ENCODE measurements around the gene PDGFA.
A peak's percentile ranks its signal among the peaks of the same experiment; 100 is the strongest.

The PDGFA gene

DNA sequence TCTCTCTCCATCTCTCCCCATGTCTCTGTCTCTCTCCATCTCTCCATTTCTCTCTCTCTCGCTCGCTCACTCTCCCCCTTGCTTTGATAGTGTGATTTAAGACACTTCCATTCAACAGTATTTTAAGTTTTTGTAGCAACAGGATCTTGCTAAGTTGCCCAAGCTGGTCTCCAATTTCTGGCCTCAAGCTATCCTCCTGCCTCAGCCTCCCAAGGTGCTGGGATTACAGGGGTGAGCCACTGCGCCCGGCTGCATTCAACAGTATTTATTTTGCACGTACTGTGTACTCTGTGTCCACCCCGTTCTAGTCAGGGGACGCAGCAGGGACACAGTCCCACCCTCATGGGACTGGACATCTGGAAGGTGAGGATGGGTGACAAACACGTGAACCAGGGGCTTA is 14.4 kb upstream of the PDGFA start:
- DNase-seq, result no peak

DNA sequence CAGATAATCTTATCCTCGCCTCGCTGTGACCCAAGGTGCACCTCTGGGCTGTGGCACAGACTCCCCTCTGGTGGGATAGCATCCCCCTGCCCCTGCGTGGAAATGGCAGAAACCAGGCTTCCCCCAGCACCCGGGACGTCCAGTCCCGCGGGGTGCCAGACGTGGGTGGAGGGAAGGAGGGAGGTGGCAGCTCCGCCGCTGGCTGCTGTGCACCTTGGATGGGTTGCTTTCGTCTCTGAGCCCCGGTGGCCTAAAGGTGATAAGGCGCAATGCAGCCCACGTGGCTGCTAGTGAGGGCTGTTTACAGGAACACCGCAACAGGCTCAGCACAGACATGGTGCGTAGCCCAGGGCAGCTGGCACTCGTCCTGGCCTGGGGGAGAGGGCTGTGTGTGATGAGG is 13.6 kb upstream of the PDGFA start:
- DNase-seq, result no peak

DNA sequence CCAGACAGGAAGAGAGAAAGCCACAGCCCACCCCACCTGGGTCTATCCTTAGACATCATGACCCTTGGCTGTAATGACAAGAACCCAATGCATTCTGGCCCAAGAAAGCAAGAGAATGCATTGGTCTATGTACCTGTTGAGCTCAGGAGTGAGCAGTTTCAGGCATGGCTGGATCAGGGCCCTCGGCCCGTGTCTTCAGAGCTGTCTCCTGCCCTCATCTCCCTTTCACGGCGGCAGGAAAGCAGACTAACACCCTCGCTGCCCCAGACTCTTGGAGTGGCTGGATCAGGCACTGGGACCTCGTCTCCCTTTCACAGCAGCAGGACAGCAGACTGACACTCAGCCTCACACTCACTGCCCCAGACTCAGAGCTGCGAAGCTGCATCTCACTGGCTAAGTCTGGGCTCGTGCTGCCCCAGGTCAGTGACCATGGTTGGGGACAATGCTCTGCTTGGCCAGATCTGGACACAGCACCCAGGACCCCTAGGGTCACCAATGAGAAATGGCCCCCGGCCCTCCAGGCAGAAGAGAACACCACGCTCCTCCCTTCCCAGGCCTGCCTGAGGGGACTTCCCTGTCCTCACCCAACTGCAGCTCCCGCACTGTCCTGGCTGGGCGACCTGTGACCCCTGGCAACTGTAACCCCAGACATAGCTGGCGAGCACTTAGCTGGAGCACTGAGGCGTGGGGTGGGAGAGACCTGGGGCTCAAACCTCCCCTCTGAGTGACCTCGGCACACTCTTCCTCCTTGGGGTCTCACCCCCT is 12.9 kb upstream of the PDGFA start:
- DNase-seq, result no peak

DNA sequence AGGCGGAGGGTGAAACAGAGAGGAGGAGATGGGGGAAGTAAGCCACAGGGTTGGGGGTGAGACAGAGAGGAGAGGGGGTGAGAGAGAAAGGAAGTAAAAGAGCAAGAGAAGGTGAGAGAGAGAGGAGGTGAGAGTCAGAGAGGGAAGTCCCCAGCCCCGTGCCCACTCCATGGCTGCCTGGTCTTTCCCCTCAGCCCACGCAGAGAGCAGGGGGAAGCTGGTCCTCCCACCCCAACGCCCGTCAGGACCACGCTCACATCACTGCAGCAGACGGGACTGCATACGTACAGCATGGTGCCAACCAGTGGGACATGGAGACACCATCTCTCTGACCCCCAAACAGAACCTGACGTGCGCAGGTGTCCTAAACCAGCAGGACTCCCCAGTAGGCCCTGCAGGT is 12.1 kb upstream of the PDGFA start:
- DNase-seq, result no peak

DNA sequence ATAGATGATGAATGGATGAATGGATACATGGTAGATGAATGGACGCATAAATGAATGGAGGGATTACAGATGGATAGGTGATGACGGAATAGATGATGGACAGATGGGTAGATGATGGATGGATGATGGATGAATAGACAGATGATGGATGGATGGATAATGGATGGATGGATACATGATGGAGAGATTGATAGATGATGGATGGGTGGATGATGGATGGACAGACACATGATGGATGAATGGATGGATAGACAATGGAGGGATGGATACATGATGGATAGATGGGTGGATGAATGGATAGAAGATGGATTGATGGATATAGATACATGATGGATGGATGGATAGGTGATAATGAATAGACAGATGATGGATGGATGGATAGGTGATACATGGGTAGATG is 8.8 kb upstream of the PDGFA start:
- no peak for DNase-seq

DNA sequence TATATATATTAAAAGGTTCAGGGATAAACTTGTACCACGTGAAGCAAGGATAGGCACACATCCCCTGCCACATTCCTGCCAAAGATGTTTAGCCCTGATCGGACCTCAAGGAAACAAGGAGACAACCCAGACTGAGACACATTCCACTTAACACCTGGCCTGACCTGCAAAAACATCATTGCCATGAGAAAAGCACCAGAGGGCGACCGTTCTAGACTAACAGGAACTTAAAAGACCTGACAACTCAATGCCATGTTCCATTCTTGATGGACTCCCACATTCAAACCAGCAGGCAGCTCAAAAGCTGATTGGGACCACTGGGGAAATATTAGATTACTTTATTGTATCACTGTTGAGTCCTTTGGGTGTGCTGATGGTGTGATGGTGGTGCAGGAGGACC is 8.1 kb upstream of the PDGFA start:
- no peak for DNase-seq

DNA sequence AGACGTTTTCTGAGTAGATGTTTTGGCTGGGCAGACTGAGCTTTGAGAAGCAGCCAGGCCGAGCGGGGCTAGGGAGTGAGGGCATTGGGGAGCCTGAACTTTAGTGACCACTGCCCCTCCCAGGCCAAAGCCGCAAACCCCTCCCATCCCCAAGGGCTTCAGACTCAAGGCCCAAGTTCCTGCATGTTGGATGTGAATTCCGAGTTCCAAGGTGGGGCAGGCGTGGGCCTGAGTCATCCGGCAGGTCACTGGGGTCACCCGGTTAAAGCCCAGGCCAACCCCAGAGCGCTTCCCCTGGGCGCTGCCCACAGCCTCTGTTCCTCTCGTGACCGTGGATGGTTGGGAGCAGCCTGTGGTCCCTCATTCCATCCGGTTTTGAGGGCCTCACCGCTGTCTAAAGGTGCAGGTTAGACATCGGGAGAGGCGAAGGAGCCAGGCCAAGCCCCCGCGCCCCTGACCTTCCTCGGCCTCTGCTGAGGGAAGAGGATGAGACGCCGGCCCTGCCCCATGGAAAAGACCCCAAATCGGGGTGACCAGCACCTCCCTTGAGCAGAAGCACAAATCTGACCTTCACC is 6.9 kb upstream of the PDGFA start:
- no peak for DNase-seq

DNA sequence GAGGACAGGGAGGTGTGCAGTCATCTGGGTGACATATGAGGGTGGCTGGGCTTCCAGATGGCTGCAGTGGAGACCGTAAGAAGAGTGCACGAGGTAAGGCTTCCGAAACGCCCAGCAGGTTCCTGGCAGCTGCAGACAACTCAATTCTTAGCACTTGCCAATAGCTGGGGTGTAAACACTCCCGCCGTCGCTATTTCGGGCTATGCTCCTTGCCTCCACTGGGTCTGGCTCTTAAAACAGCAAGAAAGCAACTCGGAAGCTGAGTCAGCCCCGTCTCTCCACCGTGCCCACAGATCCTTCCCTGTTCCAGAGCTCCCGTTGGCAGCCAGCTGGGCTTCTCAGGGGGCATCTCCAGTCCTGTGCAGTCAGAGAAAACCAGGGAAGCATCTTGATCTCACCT is 6.1 kb upstream of the PDGFA start:
- DNase-seq, result no peak

DNA sequence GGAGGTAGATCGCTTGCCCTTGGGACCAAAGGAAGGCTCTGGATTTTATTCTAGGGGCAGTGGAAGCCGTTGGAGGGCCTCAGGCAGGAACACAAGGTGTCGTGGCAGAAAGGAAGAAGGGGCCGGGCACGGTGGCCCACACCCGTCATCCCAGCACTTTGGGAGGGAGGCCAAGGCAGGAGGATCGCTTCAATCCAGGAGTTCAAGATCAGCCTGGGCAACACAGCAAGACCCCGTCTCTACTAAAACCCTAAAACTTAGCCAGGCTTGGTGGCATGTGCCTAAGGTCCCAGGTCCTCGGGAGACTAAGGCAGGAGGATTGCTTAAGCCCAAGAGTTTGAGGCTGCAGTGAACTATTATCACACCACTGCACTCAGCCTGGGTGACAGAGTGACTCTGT is 5.2 kb upstream of the PDGFA start:
- no peak for DNase-seq

DNA sequence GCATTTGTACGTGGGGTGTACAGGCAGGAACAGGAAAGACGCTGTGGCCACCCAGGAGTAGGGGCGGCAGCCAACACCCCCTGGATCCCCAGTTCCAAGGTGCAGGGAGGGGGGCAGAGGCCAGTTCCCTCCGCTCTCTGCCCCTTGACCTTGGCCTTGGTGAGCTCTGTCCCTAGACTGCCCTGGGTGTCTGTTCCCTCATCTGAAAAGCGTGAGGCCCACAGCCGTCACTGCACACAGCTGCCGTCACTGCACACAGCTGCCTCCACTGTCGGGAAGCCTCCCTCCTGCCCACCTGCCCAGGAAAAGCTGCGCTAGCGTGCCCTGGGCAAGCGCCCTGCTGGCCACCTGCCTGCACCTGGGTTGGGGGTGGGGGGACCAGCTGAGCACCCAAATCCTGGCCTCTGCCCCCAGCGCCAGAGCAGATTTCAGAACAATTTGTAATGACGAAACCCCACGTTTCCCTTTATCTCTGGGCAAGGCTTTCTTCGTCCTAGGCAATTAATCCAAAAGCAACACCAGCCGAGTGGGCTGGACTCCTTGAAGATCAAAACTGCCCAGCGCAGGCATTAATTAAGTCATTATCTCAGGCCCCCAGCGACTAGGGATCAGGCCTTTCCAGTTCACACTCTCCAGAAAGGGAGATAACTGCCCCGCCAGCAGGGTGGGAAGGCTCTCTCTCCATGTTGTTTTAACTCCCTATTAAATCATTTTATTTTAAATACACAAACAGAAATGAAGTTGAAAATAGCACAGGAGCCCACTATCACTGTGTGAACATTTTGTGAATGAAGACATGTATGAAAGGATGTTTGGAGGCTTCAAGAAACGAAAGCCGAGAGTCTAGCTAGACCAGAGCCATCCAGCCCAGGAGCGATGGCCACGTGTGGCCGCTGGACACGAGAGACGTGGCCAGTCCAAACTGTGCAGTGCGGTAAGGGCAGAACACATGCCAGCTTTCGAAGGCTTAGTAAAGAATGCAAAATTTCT is 4.0 kb upstream of the PDGFA start:
- DNase-seq, result peak; percentile 32

DNA sequence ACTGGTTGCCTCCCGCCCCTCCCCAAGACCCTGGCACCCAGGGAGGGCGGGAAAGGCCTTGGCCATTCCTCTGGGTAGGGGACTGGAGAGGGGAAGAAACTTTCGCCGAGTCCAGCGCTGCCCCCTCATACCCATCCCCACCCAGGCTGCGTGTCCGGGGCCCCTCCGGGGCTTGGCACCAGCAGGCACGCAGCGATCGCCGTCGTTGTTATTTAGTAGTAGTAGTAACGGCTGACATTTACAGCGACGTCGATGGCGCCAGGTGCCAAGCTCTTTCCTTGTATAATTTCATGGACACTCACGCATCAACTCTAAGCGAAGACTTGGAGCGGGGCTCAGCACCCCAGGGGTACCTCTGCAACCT is 3.3 kb upstream of the PDGFA start:
- no peak for DNase-seq

DNA sequence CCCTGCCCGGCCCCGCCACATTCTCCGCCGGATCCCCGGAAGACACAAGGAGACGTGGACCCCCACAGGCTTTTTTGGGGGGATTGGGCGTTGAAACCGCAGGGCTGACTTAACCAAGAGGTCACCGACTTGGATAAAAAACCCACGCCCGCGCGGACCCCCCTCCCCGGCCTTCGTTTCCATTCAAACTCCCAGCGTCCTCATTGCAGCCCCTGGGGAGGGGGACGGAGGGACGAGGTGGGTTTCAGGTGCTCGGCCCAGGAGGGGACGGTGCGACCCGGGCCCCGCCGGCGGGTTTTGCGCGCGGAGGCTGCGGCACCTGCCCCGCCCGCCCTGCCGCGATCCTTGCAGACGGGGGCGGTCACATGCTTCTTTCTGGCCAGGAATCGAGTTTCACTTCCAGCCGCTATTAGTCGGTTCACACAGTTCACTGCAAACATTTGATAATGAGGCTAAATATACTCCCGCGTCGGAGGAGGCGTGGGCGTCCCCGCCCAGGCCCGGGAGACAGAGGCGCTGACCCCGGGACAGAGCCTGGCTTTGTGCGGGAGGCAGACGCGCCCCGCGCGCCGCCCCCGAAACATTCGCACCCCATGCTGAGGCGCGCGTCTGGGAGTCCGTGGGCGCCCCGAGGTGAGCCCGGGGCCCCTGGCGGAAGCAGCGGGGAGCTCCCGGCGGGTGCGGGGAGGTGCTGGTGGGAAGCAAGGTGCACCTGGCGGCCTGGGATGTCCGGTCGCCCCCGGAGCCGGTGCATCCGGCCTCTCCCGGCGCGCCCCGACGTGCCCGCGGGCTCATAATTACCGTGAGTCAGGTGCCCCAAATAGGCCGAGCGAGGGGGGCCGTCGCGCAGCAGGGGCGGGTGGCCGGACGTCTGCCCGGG is 2.7 kb upstream of the PDGFA start:
- DNase-seq, result peak; percentile 39

DNA sequence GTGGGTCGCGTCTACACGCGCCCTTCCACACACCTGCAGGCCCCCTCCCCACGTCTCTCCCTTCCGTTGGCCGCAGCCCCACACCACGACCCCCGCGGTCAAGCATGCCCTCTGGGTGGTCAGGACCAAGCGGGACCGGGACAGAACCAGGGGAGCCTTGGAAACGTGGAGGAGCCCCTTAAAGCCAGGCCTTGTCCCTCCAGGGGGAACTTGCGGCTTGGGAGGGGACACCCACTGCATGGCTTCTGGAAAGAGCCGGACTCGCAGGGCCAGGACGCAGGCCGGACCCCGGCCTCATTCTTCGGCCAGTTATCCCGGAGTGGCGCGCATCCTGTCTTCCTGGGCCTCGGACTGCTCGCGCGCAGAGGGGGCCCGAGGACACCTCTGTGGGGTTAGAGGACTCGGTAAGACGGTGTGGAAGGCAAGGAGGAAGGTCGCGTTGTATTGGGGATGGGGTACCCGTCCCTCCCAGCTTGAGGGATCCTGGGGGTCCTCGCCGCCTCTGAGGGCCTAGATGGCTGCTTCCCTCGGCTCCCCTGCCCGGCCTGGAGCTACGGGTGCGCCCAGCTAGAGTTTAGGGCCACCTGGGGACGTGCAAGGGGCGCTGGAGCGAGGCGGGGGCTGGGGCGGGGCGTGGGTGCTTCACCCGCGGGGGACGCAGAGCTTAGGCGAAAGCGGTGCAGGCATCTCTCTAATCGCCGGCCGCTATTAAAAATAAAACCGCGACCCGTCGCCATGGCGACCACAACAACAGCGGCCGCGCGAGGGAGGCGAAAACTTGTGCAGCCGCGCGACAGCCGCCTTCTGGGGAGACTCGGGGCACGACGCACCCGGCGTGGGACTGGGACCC is 1.8 kb upstream of the PDGFA start:
- peak; percentile 53 for DNase-seq

DNA sequence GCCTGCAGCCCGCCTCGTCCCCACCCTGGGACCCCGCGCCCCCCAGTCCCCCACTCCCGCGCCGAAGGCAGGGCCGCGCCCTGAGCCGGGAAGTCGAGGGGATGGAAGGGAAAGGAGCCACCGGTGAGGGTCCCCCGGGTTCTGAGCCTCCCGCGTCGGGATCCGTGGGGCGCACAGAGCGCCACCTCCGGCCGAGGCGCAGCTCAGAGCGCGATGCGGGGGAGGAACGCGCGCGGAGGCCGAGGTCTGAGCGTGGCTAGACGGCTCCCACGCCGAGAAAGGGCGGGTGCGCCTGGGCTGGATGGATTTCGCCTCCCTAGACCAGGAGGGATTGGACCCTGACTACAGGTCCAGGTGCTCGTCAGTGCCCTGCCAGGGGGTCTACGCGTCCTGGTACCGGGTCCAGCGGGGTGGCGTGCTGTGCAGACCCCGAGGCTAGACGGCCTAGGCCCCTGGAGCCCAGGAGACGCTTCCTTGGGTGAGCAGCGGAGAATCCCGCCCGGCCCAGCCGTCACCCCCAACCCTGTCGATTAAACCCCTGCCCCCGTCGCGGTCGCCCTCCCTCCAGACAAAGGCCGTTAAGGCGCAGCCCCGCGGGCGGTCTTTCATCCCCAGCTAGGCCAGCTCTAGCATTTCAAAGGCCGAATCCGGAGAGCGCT is 986 bp upstream of the PDGFA start:
- no peak for DNase-seq

DNA sequence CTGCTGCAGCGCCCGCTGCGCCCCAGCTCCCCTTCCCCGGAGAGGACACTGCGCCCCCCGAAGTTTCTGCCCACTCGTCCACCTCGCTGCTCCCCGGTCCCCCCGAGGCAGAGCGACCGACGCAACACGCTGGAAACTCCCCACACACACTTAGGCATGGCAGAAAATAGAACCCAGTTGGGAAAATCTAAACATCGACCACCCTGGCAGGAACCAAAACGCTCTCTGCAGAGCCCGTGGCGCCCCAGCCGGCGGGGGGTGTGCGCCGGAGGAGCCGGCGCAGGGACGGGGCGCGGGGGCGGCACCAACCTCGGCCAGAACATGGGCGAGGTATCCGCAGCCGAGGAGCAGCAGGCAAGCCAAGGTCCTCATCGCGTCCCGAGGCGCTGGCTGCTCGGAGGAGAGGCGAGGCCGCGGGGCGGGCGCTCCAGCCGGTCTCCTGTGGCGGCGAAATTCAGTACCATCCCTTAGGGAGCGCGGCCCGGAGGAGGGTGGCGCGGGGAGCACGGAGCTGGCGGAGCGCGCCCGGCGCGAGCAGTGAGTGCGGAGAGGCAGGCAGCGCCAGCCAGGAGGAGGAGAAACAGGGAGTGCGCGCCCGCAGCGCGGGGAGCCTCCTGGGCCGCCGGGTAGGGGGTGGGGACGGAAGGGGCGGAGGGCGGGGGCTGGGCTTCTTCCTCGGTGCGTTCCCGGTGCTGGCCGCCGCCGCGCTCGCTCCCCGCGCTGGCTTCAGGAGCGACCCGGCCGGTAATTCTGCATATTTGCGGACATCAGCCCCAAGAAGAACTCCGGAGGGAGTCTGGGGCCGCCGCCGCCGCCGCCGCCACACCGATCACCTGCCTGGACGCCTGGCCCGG is 789 bp downstream of the PDGFA start:
- peak; percentile 70 for DNase-seq

DNA sequence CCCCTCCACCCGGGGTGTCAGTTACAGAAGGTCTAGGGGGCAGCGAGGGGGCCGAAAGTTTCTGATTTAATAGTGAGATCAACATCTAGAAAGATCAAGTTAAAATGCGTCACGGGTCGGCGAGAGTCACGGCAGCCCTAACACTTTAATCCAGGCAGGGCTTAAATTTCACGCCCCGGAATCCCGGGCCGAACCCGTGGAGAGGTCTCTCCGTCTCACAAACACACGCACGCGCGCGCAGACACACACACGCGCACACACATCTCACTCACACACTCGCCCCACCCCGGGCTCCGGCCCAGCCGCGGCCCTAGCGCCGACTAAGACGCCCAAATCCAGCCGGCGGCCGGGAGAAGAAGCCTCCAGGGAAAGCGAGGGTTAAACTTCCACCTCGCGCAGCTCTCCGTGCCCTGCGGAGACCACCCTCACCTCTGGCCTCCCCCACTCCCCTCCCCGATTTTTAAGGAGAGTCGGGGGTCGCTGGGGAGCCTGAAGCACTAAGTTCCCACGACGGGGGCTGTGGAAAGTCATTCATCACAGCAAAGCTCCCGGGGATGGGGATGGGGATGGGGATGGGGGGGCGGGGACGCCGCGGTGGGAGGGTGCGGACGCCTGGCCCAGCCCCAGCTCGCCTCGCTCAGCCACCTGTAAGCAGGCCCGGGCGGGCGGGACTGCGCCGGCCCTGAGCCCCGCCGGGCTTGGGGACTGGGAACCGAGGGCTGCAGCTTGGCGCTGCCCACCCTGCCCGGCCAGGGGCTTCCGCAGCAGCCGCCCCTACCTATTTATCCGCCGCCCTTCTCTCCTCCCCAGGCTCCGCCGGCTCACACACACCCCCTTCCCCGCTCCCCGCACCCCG is 1.6 kb downstream of the PDGFA start:
- DNase-seq, result peak; percentile 20

DNA sequence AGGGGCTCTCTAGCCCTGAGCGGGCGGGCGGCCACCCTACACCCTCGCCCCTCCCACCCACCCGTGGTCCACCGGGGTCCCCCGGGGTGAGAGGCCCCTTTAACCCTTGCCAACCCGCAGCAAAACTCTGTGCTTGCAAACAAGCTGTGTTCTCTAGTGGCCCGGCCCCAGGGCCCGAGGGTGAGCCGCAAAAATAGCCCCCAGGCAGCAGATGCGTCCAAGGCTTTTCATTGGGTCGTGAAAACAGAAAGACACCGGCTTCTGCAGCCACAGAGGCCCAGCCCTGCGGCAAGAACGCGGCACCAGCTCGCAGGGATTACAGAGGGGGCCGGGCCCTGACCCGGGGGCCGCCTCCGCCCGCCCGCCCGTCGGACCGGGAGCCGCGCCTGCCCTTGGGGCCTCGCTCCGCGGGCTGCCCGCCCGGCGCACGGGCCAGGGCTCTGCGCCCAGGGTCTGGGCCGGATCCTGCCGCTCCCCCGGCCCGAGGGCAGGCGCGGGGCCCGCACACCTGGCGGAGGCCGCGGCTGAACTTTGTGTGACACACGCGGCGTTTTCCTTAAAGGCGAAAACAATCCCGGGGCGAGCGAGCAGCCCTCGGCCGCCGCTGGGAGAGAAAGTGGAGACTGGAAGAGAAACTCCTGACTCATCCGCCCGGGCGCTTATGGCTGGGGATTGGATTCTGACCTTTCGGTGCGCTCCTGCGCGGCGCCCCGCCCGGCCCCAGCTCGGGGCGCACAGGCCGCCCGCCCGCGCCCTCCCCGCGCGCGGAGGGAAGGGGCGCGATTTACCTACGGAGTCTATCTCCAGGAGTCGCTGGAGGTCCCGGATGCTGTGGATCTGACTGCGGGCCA is 2.8 kb downstream of the PDGFA start:
- DNase-seq, result no peak

DNA sequence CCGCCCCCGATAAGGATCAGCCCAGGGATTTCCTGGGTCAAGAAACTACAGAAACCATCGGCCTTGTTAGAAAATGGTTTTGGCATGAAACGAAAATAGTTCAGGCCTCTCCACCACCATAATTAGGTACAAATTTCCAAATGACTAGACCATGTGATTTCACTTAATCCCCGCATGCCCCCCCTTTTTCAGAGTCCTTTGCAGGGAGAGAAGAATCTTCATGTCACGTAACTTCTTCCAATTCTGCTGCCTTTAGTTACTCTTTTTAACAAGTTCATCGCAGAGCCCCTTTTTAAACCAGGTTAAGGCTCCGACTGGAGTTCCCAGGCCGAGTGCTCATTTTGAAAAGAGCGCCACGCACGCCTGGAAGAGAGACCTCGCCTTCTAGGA is 3.4 kb downstream of the PDGFA start:
- no peak for DNase-seq
